ENCODE data around the gene LCP2.
A peak's percentile ranks its signal among the peaks of the same experiment; 100 is the strongest.

The LCP2 gene

DNA sequence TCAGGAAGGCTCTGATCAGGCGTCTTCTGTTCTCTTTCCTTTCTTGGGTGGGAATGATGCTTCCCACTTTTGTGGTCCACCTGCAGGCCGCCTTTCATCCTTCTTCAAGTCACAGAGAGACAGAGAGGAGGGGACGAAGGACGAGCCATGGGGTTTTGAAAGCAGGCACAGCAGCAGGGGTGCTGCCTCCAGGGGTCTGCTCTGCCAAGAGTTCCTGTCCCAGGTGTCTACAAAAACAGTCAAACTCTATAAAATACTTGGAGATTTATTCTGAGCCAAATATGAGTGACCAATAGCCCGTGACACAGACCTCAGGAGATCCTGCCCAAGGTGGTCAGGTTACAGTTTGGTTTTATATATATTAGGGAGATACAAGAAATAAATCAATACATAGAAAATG lies 34.5 kb upstream of the LCP2 start:
- no peak for DNase-seq (ENCODE audit: low read depth in 1 of 2, low spot score in 1 of 2)
- H3K27ac ChIP-seq (replicated peaks): peak overlapping the region; percentile 77
- TF ChIP-seq POLR2AphosphoS5 (IDR thresholded peaks at IDR 0.05; ENCODE audit: low read depth): no peak
- no peak for TF ChIP-seq SPI1 (IDR thresholded peaks at IDR 0.05; ENCODE audit: borderline replicate concordance, low read depth)
- no peak for TF ChIP-seq CTCF (IDR thresholded peaks at IDR 0.05; ENCODE audit: insufficient read depth, low read length)
- TF ChIP-seq, protein P1, sequence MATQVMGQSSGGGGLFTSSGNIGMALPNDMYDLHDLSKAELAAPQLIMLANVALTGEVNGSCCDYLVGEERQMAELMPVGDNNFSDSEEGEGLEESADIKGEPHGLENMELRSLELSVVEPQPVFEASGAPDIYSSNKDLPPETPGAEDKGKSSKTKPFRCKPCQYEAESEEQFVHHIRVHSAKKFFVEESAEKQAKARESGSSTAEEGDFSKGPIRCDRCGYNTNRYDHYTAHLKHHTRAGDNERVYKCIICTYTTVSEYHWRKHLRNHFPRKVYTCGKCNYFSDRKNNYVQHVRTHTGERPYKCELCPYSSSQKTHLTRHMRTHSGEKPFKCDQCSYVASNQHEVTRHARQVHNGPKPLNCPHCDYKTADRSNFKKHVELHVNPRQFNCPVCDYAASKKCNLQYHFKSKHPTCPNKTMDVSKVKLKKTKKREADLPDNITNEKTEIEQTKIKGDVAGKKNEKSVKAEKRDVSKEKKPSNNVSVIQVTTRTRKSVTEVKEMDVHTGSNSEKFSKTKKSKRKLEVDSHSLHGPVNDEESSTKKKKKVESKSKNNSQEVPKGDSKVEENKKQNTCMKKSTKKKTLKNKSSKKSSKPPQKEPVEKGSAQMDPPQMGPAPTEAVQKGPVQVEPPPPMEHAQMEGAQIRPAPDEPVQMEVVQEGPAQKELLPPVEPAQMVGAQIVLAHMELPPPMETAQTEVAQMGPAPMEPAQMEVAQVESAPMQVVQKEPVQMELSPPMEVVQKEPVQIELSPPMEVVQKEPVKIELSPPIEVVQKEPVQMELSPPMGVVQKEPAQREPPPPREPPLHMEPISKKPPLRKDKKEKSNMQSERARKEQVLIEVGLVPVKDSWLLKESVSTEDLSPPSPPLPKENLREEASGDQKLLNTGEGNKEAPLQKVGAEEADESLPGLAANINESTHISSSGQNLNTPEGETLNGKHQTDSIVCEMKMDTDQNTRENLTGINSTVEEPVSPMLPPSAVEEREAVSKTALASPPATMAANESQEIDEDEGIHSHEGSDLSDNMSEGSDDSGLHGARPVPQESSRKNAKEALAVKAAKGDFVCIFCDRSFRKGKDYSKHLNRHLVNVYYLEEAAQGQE (IDR thresholded peaks at IDR 0.05; ENCODE audit: insufficient replicate concordance, low read depth): no peak
- no peak for TF ChIP-seq GABPA (IDR thresholded peaks at IDR 0.05; ENCODE audit: low read depth)
- no peaks in the 10 kb centered on the region for H3K27me3 ChIP-seq (ENCODE audit: insufficient read depth, poor library complexity, severe bottlenecking)
- H3K4me3 ChIP-seq (replicated peaks; ENCODE audit: insufficient read depth, low read length): no peak overlapping the region

GRCh38 chr5:170330568-170331054 lies 33.0 kb upstream of the LCP2 start:
- H3K4me3 ChIP-seq (replicated peaks; ENCODE audit: insufficient read depth, low read length): no peak overlapping the region
- peak overlapping the region; percentile 77 for H3K27ac ChIP-seq (replicated peaks)
- H3K27me3 ChIP-seq (ENCODE audit: insufficient read depth, poor library complexity, severe bottlenecking): no peaks in the 10 kb centered on the region
- TF ChIP-seq, protein P1 (IDR thresholded peaks at IDR 0.05; ENCODE audit: insufficient replicate concordance, low read depth): no peak
- TF ChIP-seq SPI1 (IDR thresholded peaks at IDR 0.05; ENCODE audit: borderline replicate concordance, low read depth): no peak
- TF ChIP-seq CTCF (IDR thresholded peaks at IDR 0.05; ENCODE audit: insufficient read depth, low read length): no peak
- TF ChIP-seq GABPA (IDR thresholded peaks at IDR 0.05; ENCODE audit: low read depth): no peak
- no peak for TF ChIP-seq POLR2AphosphoS5 (IDR thresholded peaks at IDR 0.05; ENCODE audit: low read depth)
- DNase-seq (ENCODE audit: low read depth in 1 of 2, low spot score in 1 of 2): peak; percentile 69 to 70

DNA sequence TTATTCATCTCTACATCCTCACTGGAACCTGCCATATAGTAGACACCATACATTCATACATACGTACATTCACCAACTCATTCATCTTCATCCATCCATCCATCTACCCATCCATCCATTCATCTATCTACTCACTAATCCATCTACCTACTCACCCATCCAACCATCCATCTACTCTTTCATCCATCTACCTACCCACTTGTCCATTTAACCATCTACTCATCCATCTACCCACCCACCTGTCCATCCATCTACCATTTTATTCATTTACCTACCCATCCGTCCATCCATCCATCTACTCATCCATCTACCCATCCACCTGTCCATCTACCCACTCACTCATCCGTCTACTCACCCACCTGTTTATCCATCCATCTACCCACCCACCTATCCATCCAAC lies 31.9 kb upstream of the LCP2 start:
- no peak for DNase-seq (ENCODE audit: low read depth in 1 of 2, low spot score in 1 of 2)
- TF ChIP-seq CTCF (IDR thresholded peaks at IDR 0.05; ENCODE audit: insufficient read depth, low read length): no peak
- no peak overlapping the region for H3K4me3 ChIP-seq (replicated peaks; ENCODE audit: insufficient read depth, low read length)
- no peaks in the 10 kb centered on the region for H3K27me3 ChIP-seq (ENCODE audit: insufficient read depth, poor library complexity, severe bottlenecking)
- H3K27ac ChIP-seq (replicated peaks): no peak overlapping the region

DNA sequence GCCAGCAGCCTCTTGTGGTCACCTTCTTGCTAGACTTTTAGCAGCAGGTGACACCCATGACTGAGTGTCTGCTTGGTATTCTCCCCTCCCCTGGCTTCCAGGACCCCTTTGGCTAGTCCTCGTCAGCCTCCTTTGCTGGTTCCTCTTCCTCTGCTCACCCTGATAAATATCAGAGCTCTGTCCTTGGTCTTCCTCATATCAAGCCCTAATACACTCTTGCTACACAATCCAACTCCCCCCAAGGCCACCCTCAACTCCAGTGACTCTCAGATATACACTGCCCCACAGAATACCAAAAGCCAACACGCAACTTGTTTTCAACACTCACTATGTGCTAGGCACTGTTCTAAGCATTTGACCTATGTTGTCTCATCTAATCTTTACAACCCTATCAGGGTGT lies 30.3 kb upstream of the LCP2 start:
- peak; percentile 34; the same call in 1 of the 2 replicates for TF ChIP-seq SPI1 (IDR thresholded peaks at IDR 0.05; ENCODE audit: borderline replicate concordance, low read depth)
- TF ChIP-seq, protein P1 (IDR thresholded peaks at IDR 0.05; ENCODE audit: insufficient replicate concordance, low read depth): peak; percentile 73
- TF ChIP-seq POLR2AphosphoS5 (IDR thresholded peaks at IDR 0.05; ENCODE audit: low read depth): no peak
- H3K27ac ChIP-seq (replicated peaks): no peak overlapping the region
- peak in 1 of 2 experiments; percentile 30 for DNase-seq (ENCODE audit: low read depth in 1 of 2, low spot score in 1 of 2)
- no peaks in the 10 kb centered on the region for H3K27me3 ChIP-seq (ENCODE audit: insufficient read depth, poor library complexity, severe bottlenecking)
- H3K4me3 ChIP-seq (replicated peaks; ENCODE audit: insufficient read depth, low read length): no peak overlapping the region
